ENCODE results near the gene ZNF846. TPM values are rescaled to one million over a fixed set of nuclear protein-coding genes. Genes with fewer than 3 reads are reported as not detected.

The ZNF846 gene
- polyA plus RNA-seq, 1 of the 3 experiments (the other 2 are of a cell fraction) = 6.7 TPM

- Histone ChIP-seq H3K27ac (ENCODE audit: low read depth in 2 of 2, low read length in 1 of 2) (peak overlapping the region; percentile 69 to 72; a peak in 3 of 4 replicates), H3K4me1 (ENCODE audit: control insufficient read depth in 1 of 2, insufficient read depth in 2 of 2, low read depth in 1 of 2, low read length in 1 of 2) (peaks cover 3 to 4% of the 10 kb centered on the region in 2 experiments; a peak in 1 of 4 replicates), H3K9me2 (no peaks in the 10 kb centered on the region), H3K4me2 (peak overlapping the region; percentile 81), H3F3A (replicated peaks; ENCODE audit: insufficient read depth) (no peaks in the 10 kb centered on the region), H3K4me3 (ENCODE audit: low read depth in 2 of 2, low read length in 1 of 2) (peak overlapping the region; percentile 62 to 94), H3K27me3 (ENCODE audit: insufficient read depth) (no peaks in the 10 kb centered on the region), H3K36me3 (replicated peaks in 1 of 2; ENCODE audit: control insufficient read depth in 1 of 2, insufficient read depth in 2 of 2, low read length in 1 of 2) (no peaks in the 10 kb centered on the region), H3K9me3 (no peaks in the 10 kb centered on the region), H2AFZ (ENCODE audit: low read depth) (peak overlapping the region; percentile 100; the same call in 1 of the 2 replicates), H3K9ac (peak overlapping the region; percentile 63; the same call in 1 of the 2 replicates), H3K79me2 (ENCODE audit: insufficient read depth) (no peaks in the 10 kb centered on the region), H4K20me1 (ENCODE audit: insufficient read depth) (no peaks in the 10 kb centered on the region)
- CTCF ChIA-PET = interaction anchor here (1.2 to 2.0 kb wide), 3 partner anchors 11 to 588 kb away, joined by 4 to 20 read pairs (median 5); no protein-coding TSS in a partner anchor
- POLR2A ChIA-PET = interaction anchor here (1.2 kb wide), 1 partner anchor 171 kb away, joined by 5 read pairs; no protein-coding TSS in a partner anchor
- WGBS (ENCODE audit: low lambda C conversion rate) = 56% methylated on average over 16 of the region's 36 CpGs
- TF ChIP-seq MAX (IDR thresholded peaks at IDR 0.05; ENCODE audit: low read depth) (peak; percentile 3; the same call in 1 of the 2 replicates), TAF1 (IDR thresholded peaks at IDR 0.05; ENCODE audit: borderline replicate concordance, low read depth, low read length) (no peak)
- no peak for DNase-seq
Measured at GRCh38 chr19:9793071-9793591, 24.6 kb upstream of the ZNF846 start.

- Histone ChIP-seq H3K9me3 (no peaks in the 10 kb centered on the region), H2AFZ (ENCODE audit: low read depth) (peak overlapping the region; percentile 100; the same call in 1 of the 2 replicates), H3F3A (replicated peaks; ENCODE audit: insufficient read depth) (no peaks in the 10 kb centered on the region), H3K9me2 (no peaks in the 10 kb centered on the region), H3K4me3 (ENCODE audit: low read depth in 2 of 2, low read length in 1 of 2) (peak overlapping the region; percentile 62 to 94), H3K4me1 (ENCODE audit: control insufficient read depth in 1 of 2, insufficient read depth in 2 of 2, low read depth in 1 of 2, low read length in 1 of 2) (peaks cover 3 to 4% of the 10 kb centered on the region in 2 experiments; a peak in 1 of 4 replicates), H3K79me2 (ENCODE audit: insufficient read depth) (no peaks in the 10 kb centered on the region), H3K4me2 (peak overlapping the region; percentile 81), H3K36me3 (replicated peaks in 1 of 2; ENCODE audit: control insufficient read depth in 1 of 2, insufficient read depth in 2 of 2, low read length in 1 of 2) (no peaks in the 10 kb centered on the region), H3K27ac (ENCODE audit: low read depth in 2 of 2, low read length in 1 of 2) (peak overlapping the region; percentile 72 to 80), H3K9ac (peak overlapping the region; percentile 68; the same call in 1 of the 2 replicates), H3K27me3 (ENCODE audit: insufficient read depth) (no peaks in the 10 kb centered on the region), H4K20me1 (ENCODE audit: insufficient read depth) (no peaks in the 10 kb centered on the region)
- POLR2A ChIA-PET = interaction anchor here (1.2 kb wide), 1 partner anchor 170 kb away, joined by 5 read pairs; no protein-coding TSS in a partner anchor
- WGBS (ENCODE audit: low lambda C conversion rate) = 4% methylated on average over 56 of the region's 70 CpGs
- DNase-seq = peak; percentile 92
- TF ChIP-seq REST (IDR thresholded peaks at IDR 0.05; ENCODE audit: low read depth, low read length) = no peak
- TF ChIP-seq PBX3 (IDR thresholded peaks at IDR 0.05) = peak; percentile 45; the same call in 1 of the 2 replicates
- TF ChIP-seq MAX (IDR thresholded peaks at IDR 0.05; ENCODE audit: low read depth) = peak; percentile 81
- TF ChIP-seq EP300 (IDR thresholded peaks at IDR 0.05; ENCODE audit: borderline replicate concordance in 1 of 2, low read depth in 1 of 2, low read length in 1 of 2) = no peak
- peak; percentile 22; the same call in 1 of the 2 replicates for TF ChIP-seq SIN3A (IDR thresholded peaks at IDR 0.05; ENCODE audit: borderline replicate concordance, low read depth, low read length)
- TF ChIP-seq MXI1 (IDR thresholded peaks at IDR 0.05; ENCODE audit: low read depth, low read length) = peak; percentile 96
- TF ChIP-seq TCF12 (IDR thresholded peaks at IDR 0.05) = no peak
- CTCF ChIA-PET = interaction anchor here (1.2 to 2.0 kb wide), 3 partner anchors 10 to 587 kb away, joined by 4 to 20 read pairs (median 5); no protein-coding TSS in a partner anchor
Measured at GRCh38 chr19:9792206-9793070, 23.9 kb upstream of the ZNF846 start.

All from SK-N-SH (cell line).